Natural killer cell (primary cell): ENCODE measurements around the gene KCP. TPM values are rescaled to one million over a fixed set of nuclear protein-coding genes. Genes with fewer than 3 reads are reported as not detected.

ENCODE experiments used
- ATAC-seq, 3 donors: fragments of 150-1000 bp in 2 of 3; fragments of 200-7000 bp in 1 of 3; cut with Tn5 transposase; 1 replicate in 1 of 3; 2 replicates in 2 of 3; pipeline ENCODE4 v1.10.0; 2021; ENCODE audit warnings: mild to moderate bottlenecking in 2 of 3, moderate library complexity in 2 of 3
- DNase-seq, 2 donors: peaks; one replicate each; pipeline versions ENCODE4 v3.0.0 to v3.0.0-alpha.2; 2013 to 2021; ENCODE audit warnings: mixed read lengths in 1 of 2
- H3K27ac ChIP-seq: one replicate; pipeline ENCODE4 v1.5.1; 2013; ENCODE audit warnings: mild to moderate bottlenecking, low read length
- H3K27me3 ChIP-seq: one replicate; pipeline ENCODE4 v1.6.1; 2013; ENCODE audit warnings: low read length; ENCODE audit not compliant: control insufficient read depth, insufficient read depth
- H3K36me3 ChIP-seq: one replicate; pipeline ENCODE4 v1.6.1; 2013; ENCODE audit warnings: low read length; ENCODE audit not compliant: control insufficient read depth, insufficient read depth
- H3K4me1 ChIP-seq: one replicate; pipeline ENCODE4 v1.6.1; 2013; ENCODE audit warnings: low read length; ENCODE audit not compliant: control insufficient read depth, insufficient read depth
- H3K4me3 ChIP-seq: one replicate; pipeline ENCODE4 v1.5.1; 2013; ENCODE audit warnings: low read length
- H3K9me3 ChIP-seq: one replicate; pipeline ENCODE4 v1.6.1; 2013; ENCODE audit warnings: low read length; ENCODE audit not compliant: control insufficient read depth, insufficient read depth
- H3K27ac Mint-ChIP-seq, 2 donors: one replicate each; pipeline ENCODE4 v1.8.0; 2022; ENCODE audit warnings: mild to moderate bottlenecking in 2 of 2, mixed read lengths in 2 of 2, moderate library complexity in 1 of 2
- H3K27me3 Mint-ChIP-seq, 2 donors: one replicate each; pipeline ENCODE4 v1.8.0; 2022; ENCODE audit warnings: low read depth in 2 of 2, mixed read lengths in 2 of 2
- H3K36me3 Mint-ChIP-seq: one replicate; pipeline ENCODE4 v1.8.0; 2022; ENCODE audit warnings: mixed read lengths
- H3K4me1 Mint-ChIP-seq, 2 donors: one replicate each; pipeline ENCODE4 v1.8.0; 2022; ENCODE audit warnings: mixed read lengths in 2 of 2
- H3K4me3 Mint-ChIP-seq: one replicate; pipeline ENCODE4 v1.8.0; 2022; ENCODE audit warnings: mild to moderate bottlenecking, moderate library complexity, mixed read lengths
- H3K9me3 Mint-ChIP-seq, 2 donors: one replicate each; pipeline ENCODE4 v1.8.0; 2022; ENCODE audit warnings: mixed read lengths in 2 of 2
- CTCF ChIP-seq: fragments of 200-600 bp; IDR thresholded peaks from one replicate; pipeline ENCODE4 v1.8.0; 2022; ENCODE audit warnings: antibody characterized with exemption
- WGBS: methylation state at CpG from one replicate; pipeline ENCODE4 v1.1.7; 2013; ENCODE audit warnings: missing lambda C conversion rate; ENCODE audit not compliant: insufficient coverage; 5-methylcytosine and 5-hydroxymethylcytosine counted together
- intact Hi-C: fragments of 100-400 bp; cut with micrococcal nuclease; formaldehyde crosslinking; loops from one replicate; pipeline ENCODE4 v1.14.2; 2022
- total RNA-seq, 4 donors: library from RNA; stranded (reverse); fragments of 120-200 nt in 1 of 4; gene quantifications; one replicate each; pipeline versions ENCODE4 v1.2.3 to v1.2.4, GENCODE V29; 2013 to 2022

The KCP gene
- total RNA-seq, 3 donors from 2014 or later (not counting 1 experiment from before 2014, with no cell fraction given): 0.49 to 0.95 TPM; not detected in 1

GRCh38 chr7:128839751-128840177 is 70.7 kb downstream of the KCP start:
- H3K27ac ChIP-seq: no peak overlapping the region
- intact Hi-C loops: loop anchor here (5.0 kb wide), 1 partner anchor 43 kb away; no protein-coding TSS in a partner anchor
- WGBS: 88% methylated on average over 12 of the region's 13 CpGs
- no peak for TF ChIP-seq CTCF
- H3K4me3 Mint-ChIP-seq: no peak overlapping the region
- no peaks in the 10 kb centered on the region for H3K4me1 Mint-ChIP-seq
- DNase-seq (no peak), ATAC-seq (no peak)
- no peaks in the 10 kb centered on the region for H3K9me3 ChIP-seq
- no peaks in the 10 kb centered on the region for H3K27me3 Mint-ChIP-seq
- H3K36me3 ChIP-seq: no peaks in the 10 kb centered on the region
- no peaks in the 10 kb centered on the region for H3K36me3 Mint-ChIP-seq
- no peak overlapping the region for H3K27ac Mint-ChIP-seq
- H3K9me3 Mint-ChIP-seq: no peaks in the 10 kb centered on the region
- no peaks in the 10 kb centered on the region for H3K27me3 ChIP-seq
- peaks cover 3% of the 10 kb centered on the region for H3K4me1 ChIP-seq
- H3K4me3 ChIP-seq: no peak overlapping the region

GRCh38 chr7:128838981-128839731 is 71.4 kb downstream of the KCP start:
- no peaks in the 10 kb centered on the region for H3K36me3 Mint-ChIP-seq
- H3K9me3 ChIP-seq: no peaks in the 10 kb centered on the region
- H3K27me3 ChIP-seq: no peaks in the 10 kb centered on the region
- no peaks in the 10 kb centered on the region for H3K4me1 Mint-ChIP-seq
- no peak for ATAC-seq
- H3K9me3 Mint-ChIP-seq: no peaks in the 10 kb centered on the region
- H3K4me3 Mint-ChIP-seq: no peak overlapping the region
- H3K27ac Mint-ChIP-seq: no peak overlapping the region
- H3K36me3 ChIP-seq: no peaks in the 10 kb centered on the region
- 93% methylated on average over 17 of the region's 17 CpGs for WGBS
- no peak overlapping the region for H3K27ac ChIP-seq
- intact Hi-C loops: no loop called here
- no peak for DNase-seq
- no peak overlapping the region for H3K4me3 ChIP-seq
- TF ChIP-seq CTCF: no peak
- H3K4me1 ChIP-seq: peaks cover 3% of the 10 kb centered on the region
- no peaks in the 10 kb centered on the region for H3K27me3 Mint-ChIP-seq

GRCh38 chr7:128838109-128838779 is 72.3 kb downstream of the KCP start:
- Histone ChIP-seq H3K4me3 (no peak overlapping the region), H3K36me3 (no peaks in the 10 kb centered on the region), H3K4me1 (peaks cover 3% of the 10 kb centered on the region), H3K9me3 (no peaks in the 10 kb centered on the region), H3K27me3 (no peaks in the 10 kb centered on the region), H3K27ac (no peak overlapping the region)
- no peak overlapping the region for H3K27ac Mint-ChIP-seq
- WGBS: 86% methylated on average over 22 of the region's 22 CpGs
- ATAC-seq (no peak), DNase-seq (no peak)
- peaks cover 0 to 7% of the 10 kb centered on the region in 2 donors for H3K27me3 Mint-ChIP-seq
- H3K9me3 Mint-ChIP-seq: no peaks in the 10 kb centered on the region
- no peaks in the 10 kb centered on the region for H3K4me1 Mint-ChIP-seq
- intact Hi-C loops: no loop called here
- TF ChIP-seq CTCF: no peak
- H3K4me3 Mint-ChIP-seq: no peak overlapping the region
- no peaks in the 10 kb centered on the region for H3K36me3 Mint-ChIP-seq
